Right atrium auricular region (tissue), 2 donors: ENCODE results near the gene PKDREJ. TPM values are rescaled to one million over a fixed set of nuclear protein-coding genes. Genes with fewer than 3 reads are reported as not detected.

ENCODE experiments used
- DNase-seq: peaks from one replicate; pipeline ENCODE4 v3.0.0-alpha.2; 2019; ENCODE audit warnings: low spot score
- H3K27ac ChIP-seq, 2 donors: fragments of 200-600 bp; sonication (generic); 1 replicate in 1 of 2; 2 replicates in 1 of 2; pipeline ENCODE4 v1.5.1; 2016 to 2019
- H3K27me3 ChIP-seq, 2 donors: fragments of 200-600 bp; sonication (generic); one replicate each; pipeline versions ENCODE4 v1.5.1 to v1.6.0; 2017 to 2019
- H3K36me3 ChIP-seq: fragments of 200-600 bp; sonication (generic); one replicate; pipeline ENCODE4 v1.5.1; 2016
- H3K4me1 ChIP-seq, 2 donors: fragments of 200-600 bp; sonication (generic); one replicate each; pipeline versions ENCODE4 v1.5.1 to v1.6.0; 2017 to 2019
- H3K4me3 ChIP-seq, 2 donors: fragments of 200-600 bp; sonication (generic); 1 replicate in 1 of 2; 2 replicates in 1 of 2; pipeline ENCODE4 v1.5.1; 2017 to 2019; ENCODE audit warnings: mild to moderate bottlenecking in 1 of 2, moderate library complexity in 1 of 2
- H3K9me3 ChIP-seq, 2 donors: fragments of 200-600 bp; sonication (generic); one replicate each; pipeline ENCODE4 v1.5.1; 2019
- total RNA-seq, 2 donors: library from RNA; depleted of rRNA; stranded (reverse); fragments of >200 nt; gene quantifications; one replicate each; pipeline ENCODE4 v1.1.0, GENCODE V29; 2016
- TF ChIP-seq, protein P1 (sequence below), 2 donors: fragments of 200-600 bp; sonication (generic); IDR thresholded peaks; one replicate each; pipeline ENCODE4 v1.5.1; 2019; ENCODE audit warnings: antibody characterized with exemption in 2 of 2

PKDREJ gene
- total RNA-seq, 2 donors from 2014 or later, result 0.04 to 0.07 TPM

DNA sequence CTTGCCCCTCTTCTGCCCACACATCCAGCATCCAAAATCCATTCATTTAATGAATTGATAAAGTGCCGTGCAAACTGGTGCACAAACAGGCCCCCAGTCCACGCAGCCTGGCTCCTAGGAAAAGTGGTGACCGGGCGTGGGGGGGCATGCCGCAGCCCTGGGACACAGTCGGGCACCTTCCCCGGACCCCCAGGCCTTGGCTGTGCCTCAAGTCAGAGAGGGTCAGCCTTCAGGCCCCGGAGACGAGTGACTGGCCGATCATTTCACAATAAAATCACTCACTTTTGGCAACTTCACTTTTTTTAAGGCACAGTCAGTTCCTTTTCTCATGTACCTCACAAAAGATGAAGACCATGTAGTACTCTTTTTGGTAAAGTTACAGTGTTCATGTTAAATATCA, 21.1 kb downstream of the PKDREJ start:
- TF ChIP-seq, protein P1, sequence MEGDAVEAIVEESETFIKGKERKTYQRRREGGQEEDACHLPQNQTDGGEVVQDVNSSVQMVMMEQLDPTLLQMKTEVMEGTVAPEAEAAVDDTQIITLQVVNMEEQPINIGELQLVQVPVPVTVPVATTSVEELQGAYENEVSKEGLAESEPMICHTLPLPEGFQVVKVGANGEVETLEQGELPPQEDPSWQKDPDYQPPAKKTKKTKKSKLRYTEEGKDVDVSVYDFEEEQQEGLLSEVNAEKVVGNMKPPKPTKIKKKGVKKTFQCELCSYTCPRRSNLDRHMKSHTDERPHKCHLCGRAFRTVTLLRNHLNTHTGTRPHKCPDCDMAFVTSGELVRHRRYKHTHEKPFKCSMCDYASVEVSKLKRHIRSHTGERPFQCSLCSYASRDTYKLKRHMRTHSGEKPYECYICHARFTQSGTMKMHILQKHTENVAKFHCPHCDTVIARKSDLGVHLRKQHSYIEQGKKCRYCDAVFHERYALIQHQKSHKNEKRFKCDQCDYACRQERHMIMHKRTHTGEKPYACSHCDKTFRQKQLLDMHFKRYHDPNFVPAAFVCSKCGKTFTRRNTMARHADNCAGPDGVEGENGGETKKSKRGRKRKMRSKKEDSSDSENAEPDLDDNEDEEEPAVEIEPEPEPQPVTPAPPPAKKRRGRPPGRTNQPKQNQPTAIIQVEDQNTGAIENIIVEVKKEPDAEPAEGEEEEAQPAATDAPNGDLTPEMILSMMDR (IDR thresholded peaks at IDR 0.05), result no peak
- peaks cover 18% of the 10 kb centered on the region for H3K36me3 ChIP-seq

DNA sequence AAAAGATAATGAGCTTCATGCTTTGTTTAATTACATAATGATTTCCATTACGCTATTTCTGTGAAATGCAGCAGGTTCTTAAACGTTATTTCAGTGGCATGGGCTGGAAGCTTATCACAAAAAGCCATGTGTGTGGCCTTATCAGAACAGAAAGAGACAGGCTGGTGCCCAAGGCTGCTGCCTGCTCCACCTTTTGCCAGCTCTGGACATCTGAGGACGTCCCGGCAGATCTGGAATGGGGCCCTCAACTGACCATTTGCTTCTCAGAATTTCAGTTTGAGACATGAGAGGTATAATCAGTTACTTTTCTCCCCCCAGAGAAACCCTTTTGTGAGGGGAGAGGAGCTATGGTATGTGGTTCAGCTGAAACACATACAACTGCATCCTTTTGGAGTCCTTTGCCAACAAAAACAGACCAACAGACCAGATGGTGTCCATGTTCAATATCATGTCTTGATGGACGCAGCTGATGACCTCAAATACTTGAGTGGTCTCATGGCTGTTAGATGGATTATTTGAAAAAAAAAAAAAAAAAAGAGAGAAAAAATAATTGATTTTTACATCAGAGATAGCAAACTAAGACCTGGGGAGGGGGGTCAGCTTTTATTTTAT, 21.6 kb downstream of the PKDREJ start:
- Histone ChIP-seq H3K27ac (peak overlapping the region; percentile 70 to 76), H3K27me3 (no peaks in the 10 kb centered on the region), H3K4me3 (no peak overlapping the region), H3K9me3 (no peaks in the 10 kb centered on the region), H3K4me1 (peaks cover 0 to 51% of the 10 kb centered on the region in 2 donors), H3K36me3 (peaks cover 18% of the 10 kb centered on the region)
- no peak for DNase-seq
- TF ChIP-seq, protein P1 (IDR thresholded peaks at IDR 0.05), result no peak

More for the DNA sequence above, 21.1 kb downstream of the PKDREJ start:
- no peak for DNase-seq
- Histone ChIP-seq H3K4me3 (no peak overlapping the region), H3K4me1 (peaks cover 0 to 57% of the 10 kb centered on the region in 2 donors), H3K9me3 (no peaks in the 10 kb centered on the region), H3K27ac (peak overlapping the region; percentile 70 to 76), H3K27me3 (no peaks in the 10 kb centered on the region)

DNA sequence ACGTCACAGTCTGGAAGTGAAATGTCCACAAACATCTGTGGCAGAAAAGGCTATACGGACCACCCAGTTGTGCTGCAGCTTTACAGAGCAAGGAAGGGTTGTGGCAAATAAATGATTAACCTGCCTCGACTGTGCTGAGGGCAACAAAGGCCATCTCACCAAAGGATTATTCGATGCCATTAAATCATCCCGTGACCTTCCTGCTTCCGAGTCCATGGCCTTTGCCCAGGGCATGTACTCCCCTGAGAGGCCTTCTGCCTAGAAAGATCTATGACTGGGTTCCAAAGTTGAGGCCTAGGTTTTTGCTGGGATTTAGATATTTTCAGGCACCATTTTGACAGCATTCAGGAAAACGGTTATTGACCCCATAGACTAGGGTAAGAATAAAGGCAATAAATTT, 22.2 kb downstream of the PKDREJ start:
- Histone ChIP-seq H3K36me3 (peaks cover 18% of the 10 kb centered on the region), H3K27me3 (no peaks in the 10 kb centered on the region), H3K9me3 (no peaks in the 10 kb centered on the region), H3K4me1 (peaks cover 0 to 45% of the 10 kb centered on the region in 2 donors), H3K27ac (peak overlapping the region; percentile 70 to 76), H3K4me3 (no peak overlapping the region)
- DNase-seq, result no peak
- TF ChIP-seq, protein P1 (IDR thresholded peaks at IDR 0.05), result no peak

DNA sequence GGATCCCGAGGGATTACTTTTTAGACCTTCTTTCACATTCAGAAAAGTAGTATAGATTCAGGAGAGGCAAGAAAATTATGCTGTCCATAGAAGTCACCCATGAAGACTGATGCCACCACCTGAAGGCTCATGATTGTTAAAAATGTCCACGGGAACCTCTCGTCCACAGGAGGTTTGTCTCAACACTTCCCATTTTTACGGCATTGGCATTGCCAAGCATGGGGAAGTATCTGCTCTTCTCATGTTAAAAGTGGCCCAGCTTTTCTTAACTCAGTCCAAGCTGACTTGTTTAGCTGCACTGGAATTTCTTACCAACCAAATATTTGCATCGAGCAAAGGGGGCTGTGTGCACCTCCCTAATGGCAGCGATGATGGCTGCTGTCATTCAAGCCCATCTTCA, 22.6 kb downstream of the PKDREJ start:
- H3K36me3 ChIP-seq, result peaks cover 18% of the 10 kb centered on the region
- no peaks in the 10 kb centered on the region for H3K27me3 ChIP-seq
- DNase-seq, result no peak
- H3K4me1 ChIP-seq, result peaks cover 0 to 41% of the 10 kb centered on the region in 2 donors
- H3K27ac ChIP-seq, result peak overlapping the region; percentile 70 to 76
- TF ChIP-seq, protein P1 (IDR thresholded peaks at IDR 0.05), result no peak
- no peak overlapping the region for H3K4me3 ChIP-seq
- H3K9me3 ChIP-seq, result no peaks in the 10 kb centered on the region

DNA sequence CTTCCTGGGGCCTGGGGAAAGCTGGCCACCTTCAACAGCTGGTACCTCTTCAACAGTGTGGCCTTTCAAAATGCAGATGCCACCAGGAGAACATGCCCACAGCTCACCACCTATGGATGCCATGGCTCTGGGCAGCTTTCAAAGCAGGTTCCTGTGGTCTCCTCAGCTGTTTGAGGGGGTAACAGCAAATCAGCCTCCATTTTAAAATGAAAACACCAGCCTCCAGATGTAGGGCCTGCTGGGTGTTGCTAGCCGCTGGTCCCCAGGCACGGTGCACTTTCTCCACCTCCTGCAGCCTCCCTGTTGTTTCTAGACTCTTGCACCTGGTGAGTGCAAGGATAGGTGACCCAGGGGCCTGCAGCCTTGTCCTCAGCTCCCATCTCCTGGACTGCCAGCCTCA, 23.1 kb downstream of the PKDREJ start:
- H3K27ac ChIP-seq, result peak overlapping the region; percentile 37 to 76
- no peaks in the 10 kb centered on the region for H3K27me3 ChIP-seq
- TF ChIP-seq, protein P1 (IDR thresholded peaks at IDR 0.05), result no peak
- H3K4me1 ChIP-seq, result peaks cover 0 to 37% of the 10 kb centered on the region in 2 donors
- no peak overlapping the region for H3K4me3 ChIP-seq
- DNase-seq, result no peak
- no peaks in the 10 kb centered on the region for H3K9me3 ChIP-seq
- peaks cover 18% of the 10 kb centered on the region for H3K36me3 ChIP-seq
